NCI-H82 (cell line): Measurements from ENCODE around the gene TBC1D7.
A peak's percentile ranks its signal among the peaks of the same experiment; 100 is the strongest.

Source experiments
- DNase-seq: peaks from one replicate; lab custom pipeline; 2025; lab: John Stamatoyannopoulos, UW

Gene TBC1D7

GRCh38 chr6:13272131-13273046, 55.9 kb downstream of the TBC1D7 start:
- DNase-seq = no peak

- peak; percentile 31 for DNase-seq
Measured at GRCh38 chr6:13268913-13269518, 59.3 kb downstream of the TBC1D7 start.

DNA sequence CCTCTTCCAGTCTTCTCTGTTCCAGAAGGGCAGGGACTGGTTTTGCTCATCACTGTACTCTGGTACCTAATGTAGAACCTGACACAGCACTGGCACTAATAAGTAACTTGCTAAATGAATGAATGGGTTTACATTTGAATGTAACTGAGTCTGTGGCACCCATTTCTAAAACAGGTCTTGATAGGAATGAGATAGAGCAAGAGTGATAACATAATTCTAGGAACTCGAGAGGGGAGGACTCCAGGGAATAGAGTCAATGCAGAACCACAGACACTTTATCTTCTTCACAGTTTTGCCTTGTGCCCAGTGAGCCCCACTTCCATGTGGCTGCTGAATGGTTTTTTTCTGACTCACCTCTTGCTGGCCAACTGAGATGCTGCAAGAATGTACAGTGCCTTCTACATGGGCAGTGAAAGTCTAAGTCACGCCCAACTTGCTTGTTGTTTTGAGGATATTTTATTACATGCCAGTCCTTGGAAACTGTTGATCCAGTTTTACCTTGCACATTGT, 61.1 kb downstream of the TBC1D7 start:
- no peak for DNase-seq

- DNase-seq = no peak
Measured at GRCh38 chr6:13263669-13264068, 64.7 kb downstream of the TBC1D7 start.

DNA sequence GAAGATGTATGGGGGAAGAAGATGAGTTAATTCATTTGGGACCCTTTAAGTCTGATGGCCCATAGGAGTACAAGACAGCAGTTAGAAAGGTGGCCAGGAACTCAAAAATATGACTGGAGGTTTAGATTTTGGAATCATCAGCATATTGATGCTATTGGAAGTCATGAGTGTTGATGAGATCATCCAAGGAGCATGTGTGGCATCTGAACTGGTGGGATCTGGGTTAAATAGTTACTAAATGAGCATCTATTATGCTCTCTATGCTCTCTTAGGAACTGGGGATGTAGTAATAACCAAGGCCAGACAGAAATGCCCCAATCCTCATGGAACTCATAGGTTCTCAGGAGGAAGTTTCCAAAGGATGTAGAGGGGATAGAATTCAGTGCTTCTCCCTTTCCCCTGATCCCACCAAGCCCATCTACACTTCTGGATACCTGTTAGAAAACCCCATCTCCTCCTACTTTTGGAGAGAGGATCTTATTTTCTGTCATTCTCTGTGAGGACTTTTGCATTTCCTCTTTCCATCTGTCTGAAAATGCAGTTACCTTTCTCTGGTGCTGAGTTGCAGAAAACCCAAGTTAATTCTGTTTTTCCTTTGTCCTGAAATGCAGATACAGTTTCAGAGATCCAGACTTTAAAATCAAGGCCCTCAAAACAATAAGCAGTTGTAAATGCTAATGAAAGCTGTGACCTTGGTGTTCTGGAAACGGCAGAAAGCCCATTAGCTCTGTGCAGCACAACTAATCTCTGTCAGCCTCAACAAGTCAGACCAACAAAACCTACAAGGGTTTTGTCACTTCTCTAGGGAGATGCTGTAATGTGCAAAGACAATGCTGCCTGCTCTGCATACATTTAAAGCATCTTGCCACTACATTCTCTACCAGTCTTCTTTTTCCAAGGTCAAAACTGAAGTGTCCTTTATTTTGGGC, 65.8 kb downstream of the TBC1D7 start:
- DNase-seq = no peak

DNA sequence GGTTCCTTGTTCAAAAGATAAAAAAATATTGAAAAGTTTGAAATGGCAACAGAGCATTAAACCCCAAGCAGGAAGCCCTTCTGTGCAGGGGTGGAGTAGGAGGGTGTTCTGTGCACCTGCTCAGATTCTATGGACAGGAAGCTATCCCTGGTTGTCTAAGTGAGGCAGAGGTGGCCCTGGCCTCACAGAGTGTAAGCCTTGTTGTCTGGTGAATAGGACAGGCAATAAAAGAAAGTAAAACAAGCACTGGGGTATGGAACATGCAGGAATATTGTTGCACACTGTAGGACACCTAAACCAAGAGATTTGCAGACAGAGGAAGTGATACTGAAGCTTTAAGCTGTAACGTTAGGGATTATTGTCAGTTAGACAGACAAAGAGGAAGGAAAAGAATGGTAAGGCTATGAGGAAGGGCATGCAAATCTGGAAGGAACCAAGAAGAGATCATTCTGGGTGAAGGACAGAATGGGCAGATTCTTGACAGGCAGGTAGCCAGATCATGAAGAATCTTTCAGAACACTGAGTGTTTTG, 66.8 kb downstream of the TBC1D7 start:
- no peak for DNase-seq

GRCh38 chr6:13260831-13261230, 67.5 kb downstream of the TBC1D7 start:
- no peak for DNase-seq

DNA sequence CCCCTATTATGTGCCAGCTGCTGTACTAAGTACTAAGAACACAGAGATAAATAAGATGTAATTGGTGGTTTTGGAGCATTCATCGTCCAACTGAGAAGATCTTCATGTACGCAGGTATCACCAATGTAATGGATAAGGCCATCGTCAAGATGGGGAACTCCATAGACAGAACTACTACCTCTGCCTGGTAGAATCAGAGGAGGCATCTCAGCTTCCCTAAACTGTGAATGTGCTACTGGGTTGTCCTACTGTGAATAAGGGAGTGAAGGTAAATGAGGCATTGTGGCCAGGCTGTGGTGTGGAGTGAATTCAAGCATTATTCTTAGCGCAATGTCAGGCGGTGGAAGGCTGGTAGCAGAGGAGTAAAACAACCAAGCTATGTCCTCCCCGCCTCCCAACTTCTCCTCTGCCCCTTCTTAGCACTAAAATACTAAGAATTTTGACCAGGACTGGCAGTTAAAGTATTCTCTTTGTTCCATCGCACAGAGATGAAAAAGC, 68.2 kb downstream of the TBC1D7 start:
- no peak for DNase-seq

DNA sequence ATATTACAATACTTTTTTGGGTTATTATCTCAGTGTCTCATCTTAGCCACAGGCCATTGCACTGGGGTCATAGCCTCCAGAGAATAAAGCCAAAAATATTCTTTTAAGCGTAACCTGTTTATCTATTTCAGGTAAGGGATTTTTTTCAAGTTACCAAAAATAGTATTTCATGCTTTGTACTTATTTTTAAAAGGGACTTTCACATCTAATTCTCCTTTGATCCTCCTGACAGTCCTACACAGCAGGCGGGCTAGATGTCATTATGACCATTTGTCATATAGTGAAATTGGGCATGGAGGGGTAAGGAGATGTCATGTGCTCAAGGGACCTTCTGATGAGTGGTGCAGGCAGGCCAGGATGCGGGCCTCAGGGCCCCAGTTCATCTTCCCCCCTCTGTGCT, 68.9 kb downstream of the TBC1D7 start:
- DNase-seq = no peak

GRCh38 chr6:13256266-13257001, 71.9 kb downstream of the TBC1D7 start:
- no peak for DNase-seq
